H9 (cell line): ENCODE data around the gene TRIM28. TPM values are rescaled to one million over a fixed set of nuclear protein-coding genes. Genes with fewer than 3 reads are reported as not detected.
A peak's percentile ranks its signal among the peaks of the same experiment; 100 is the strongest.

Experiments used
- DNase-seq: peaks from one replicate; pipeline ENCODE4 v3.0.0-alpha.2; 2017
- H2AFZ ChIP-seq: one replicate; pipeline ENCODE4 v1.6.1; 2013; ENCODE audit warnings: mild to moderate bottlenecking, low read length, control low read depth, moderate library complexity
- H2AK5ac ChIP-seq: 2 replicates; pipeline ENCODE4 v1.6.1; 2013; ENCODE audit warnings: low read length, control low read depth, mixed read lengths; ENCODE audit not compliant: insufficient read length
- H2BK120ac ChIP-seq: one replicate; pipeline ENCODE4 v1.6.1; 2013; ENCODE audit warnings: low read depth, mild to moderate bottlenecking, low read length, control low read depth, inconsistent platforms; ENCODE audit not compliant: poor library complexity, severe bottlenecking
- H2BK12ac ChIP-seq: 2 replicates; pipeline ENCODE4 v1.6.1; 2013; ENCODE audit warnings: low read length, control low read depth, mixed read lengths, low read depth; ENCODE audit not compliant: insufficient read length
- H2BK15ac ChIP-seq: 2 replicates; pipeline ENCODE4 v1.6.1; 2013; ENCODE audit warnings: low read depth, low read length, control low read depth
- H2BK20ac ChIP-seq: one replicate; pipeline ENCODE4 v1.6.1; 2013; ENCODE audit warnings: low read depth, mild to moderate bottlenecking, low read length, control low read depth, inconsistent platforms; ENCODE audit not compliant: poor library complexity, severe bottlenecking
- H2BK5ac ChIP-seq: 2 replicates; pipeline ENCODE4 v1.6.1; 2013; ENCODE audit warnings: low read length, control low read depth, mixed read lengths; ENCODE audit not compliant: insufficient read length
- H3K14ac ChIP-seq: 2 replicates; pipeline ENCODE4 v1.6.1; 2013; ENCODE audit warnings: low read length, control low read depth; ENCODE audit not compliant: insufficient read depth
- H3K18ac ChIP-seq: 2 replicates; pipeline ENCODE4 v1.6.1; 2013; ENCODE audit warnings: low read depth, mild to moderate bottlenecking, mixed read lengths, low read length, control low read depth; ENCODE audit not compliant: insufficient read length
- H3K23ac ChIP-seq: 2 replicates; pipeline ENCODE4 v1.6.1; 2013; ENCODE audit warnings: low read length, control low read depth, mixed read lengths, low read depth; ENCODE audit not compliant: insufficient read length
- H3K23me2 ChIP-seq: 2 replicates; pipeline ENCODE4 v1.6.1; 2013; ENCODE audit warnings: low read depth, mild to moderate bottlenecking, mixed read lengths, low read length, control low read depth; ENCODE audit not compliant: insufficient read length, poor library complexity, severe bottlenecking
- H3K27ac ChIP-seq: 2 replicates; pipeline ENCODE4 v1.5.1; 2013; ENCODE audit warnings: low read length, control low read depth, mixed read lengths, low read depth; ENCODE audit not compliant: insufficient read length
- H3K27me3 ChIP-seq: 2 replicates; pipeline ENCODE4 v1.6.1; 2013; ENCODE audit warnings: low read length, control low read depth, inconsistent platforms; ENCODE audit not compliant: insufficient read depth
- H3K4ac ChIP-seq: 2 replicates; pipeline ENCODE4 v1.6.1; 2013; ENCODE audit warnings: low read depth, mild to moderate bottlenecking, control low read depth, inconsistent platforms, low read length, moderate library complexity
- H3K4me1 ChIP-seq: 2 replicates; pipeline ENCODE4 v1.6.1; 2013; ENCODE audit warnings: low read length, control low read depth, inconsistent platforms; ENCODE audit not compliant: insufficient read depth
- H3K4me2 ChIP-seq: 2 replicates; pipeline ENCODE4 v1.6.1; 2013; ENCODE audit warnings: low read length, control low read depth, mixed read lengths; ENCODE audit not compliant: insufficient read length, insufficient read depth
- H3K56ac ChIP-seq: 2 replicates; pipeline ENCODE4 v1.6.1; 2013; ENCODE audit warnings: low read depth, mild to moderate bottlenecking, mixed read lengths, low read length, control low read depth; ENCODE audit not compliant: insufficient read length
- H3K79me1 ChIP-seq: 2 replicates; pipeline ENCODE4 v1.6.1; 2013; ENCODE audit warnings: low read depth, mild to moderate bottlenecking, moderate library complexity, low read length, control low read depth, inconsistent platforms; ENCODE audit not compliant: insufficient read depth, poor library complexity, severe bottlenecking
- H3K79me2 ChIP-seq: 2 replicates; pipeline ENCODE4 v1.6.1; 2013; ENCODE audit warnings: low read length, control low read depth, inconsistent platforms; ENCODE audit not compliant: insufficient read depth
- H3K9ac ChIP-seq: 2 replicates; pipeline ENCODE4 v1.6.1; 2013; ENCODE audit warnings: low read length, control low read depth, mixed read lengths; ENCODE audit not compliant: insufficient read length; ENCODE audit errors: extremely low read depth
- H3K9me3 ChIP-seq: one replicate; pipeline ENCODE4 v1.6.1; 2013; ENCODE audit warnings: low read depth, low read length, inconsistent platforms; ENCODE audit not compliant: control insufficient read depth
- H3T11ph ChIP-seq: one replicate; pipeline ENCODE4 v1.6.1; 2013; ENCODE audit warnings: mild to moderate bottlenecking, low read length, control low read depth, inconsistent platforms
- H4K20me1 ChIP-seq: one replicate; pipeline ENCODE4 v1.6.1; 2013; ENCODE audit not compliant: control insufficient read depth, insufficient read length, insufficient read depth
- H4K5ac ChIP-seq: 2 replicates; pipeline ENCODE4 v1.6.1; 2013; ENCODE audit warnings: low read depth, mild to moderate bottlenecking, mixed read lengths, low read length, control low read depth; ENCODE audit not compliant: insufficient read length
- H4K8ac ChIP-seq: replicated peaks from 2 replicates; pipeline ENCODE4 v1.6.1; 2013; ENCODE audit warnings: low read length, control low read depth, mixed read lengths, low read depth; ENCODE audit not compliant: insufficient read length
- H4K91ac ChIP-seq: 2 replicates; pipeline ENCODE4 v1.6.1; 2013; ENCODE audit warnings: low read depth, mild to moderate bottlenecking, moderate library complexity, mixed read lengths, low read length, control low read depth; ENCODE audit not compliant: insufficient read length
- H3K27ac Mint-ChIP-seq, 3 experiments: 2 replicates in 2 of 3; 3 replicates in 1 of 3; pipeline ENCODE4 v1.8.0; 2020 to 2021; ENCODE audit warnings: mixed read lengths in 3 of 3, mild to moderate bottlenecking in 1 of 3, moderate library complexity in 1 of 3
- H3K27me3 Mint-ChIP-seq: 2 replicates; pipeline ENCODE4 v1.8.0; 2021; ENCODE audit warnings: low read depth, mild to moderate bottlenecking, moderate library complexity, mixed read lengths
- H3K36me3 Mint-ChIP-seq, 3 experiments: 2 replicates in 2 of 3; 3 replicates in 1 of 3; pipeline ENCODE4 v1.8.0; 2020 to 2021; ENCODE audit warnings: low read depth in 3 of 3, mixed read lengths in 3 of 3; ENCODE audit not compliant: insufficient read depth in 1 of 3
- H3K4me1 Mint-ChIP-seq, 2 experiments: 2 replicates each; pipeline ENCODE4 v1.8.0; 2020; ENCODE audit warnings: mixed read lengths in 2 of 2
- H3K4me3 Mint-ChIP-seq, 2 experiments: 2 replicates in 1 of 2; 3 replicates in 1 of 2; pipeline ENCODE4 v1.8.0; 2020 to 2021; ENCODE audit warnings: mild to moderate bottlenecking in 2 of 2, mixed read lengths in 2 of 2, moderate library complexity in 1 of 2
- H3K9me3 Mint-ChIP-seq, 2 experiments: 2 replicates in 1 of 2; 3 replicates in 1 of 2; pipeline ENCODE4 v1.8.0; 2020; ENCODE audit warnings: mild to moderate bottlenecking in 2 of 2, mixed read lengths in 2 of 2, moderate library complexity in 1 of 2
- WGBS: extraction: QIAGEN DNeasy Blood & Tissue Kit; methylation state at CpG from one replicate; pipeline ENCODE4 v1.1.7; 2013; ENCODE audit warnings: missing lambda C conversion rate, low lambda C conversion rate, mixed read lengths; ENCODE audit not compliant: insufficient read length; ENCODE audit errors: extremely low coverage; 5-methylcytosine and 5-hydroxymethylcytosine counted together
- total RNA-seq: library from RNA; stranded (reverse); gene quantifications from 2 replicates; pipeline ENCODE4 v1.2.1, GENCODE V29; 2021
- TF ChIP-seq, protein P1 (sequence below): fragments of 200-600 bp; sonication (generic); conservative IDR thresholded peaks from 3 replicates; pipeline ENCODE4 v1.8.0; 2021; ENCODE audit warnings: antibody characterized with exemption, mild to moderate bottlenecking

The TRIM28 gene
- total RNA-seq, 1 experiment from 2014 or later = 1,084 TPM

DNA sequence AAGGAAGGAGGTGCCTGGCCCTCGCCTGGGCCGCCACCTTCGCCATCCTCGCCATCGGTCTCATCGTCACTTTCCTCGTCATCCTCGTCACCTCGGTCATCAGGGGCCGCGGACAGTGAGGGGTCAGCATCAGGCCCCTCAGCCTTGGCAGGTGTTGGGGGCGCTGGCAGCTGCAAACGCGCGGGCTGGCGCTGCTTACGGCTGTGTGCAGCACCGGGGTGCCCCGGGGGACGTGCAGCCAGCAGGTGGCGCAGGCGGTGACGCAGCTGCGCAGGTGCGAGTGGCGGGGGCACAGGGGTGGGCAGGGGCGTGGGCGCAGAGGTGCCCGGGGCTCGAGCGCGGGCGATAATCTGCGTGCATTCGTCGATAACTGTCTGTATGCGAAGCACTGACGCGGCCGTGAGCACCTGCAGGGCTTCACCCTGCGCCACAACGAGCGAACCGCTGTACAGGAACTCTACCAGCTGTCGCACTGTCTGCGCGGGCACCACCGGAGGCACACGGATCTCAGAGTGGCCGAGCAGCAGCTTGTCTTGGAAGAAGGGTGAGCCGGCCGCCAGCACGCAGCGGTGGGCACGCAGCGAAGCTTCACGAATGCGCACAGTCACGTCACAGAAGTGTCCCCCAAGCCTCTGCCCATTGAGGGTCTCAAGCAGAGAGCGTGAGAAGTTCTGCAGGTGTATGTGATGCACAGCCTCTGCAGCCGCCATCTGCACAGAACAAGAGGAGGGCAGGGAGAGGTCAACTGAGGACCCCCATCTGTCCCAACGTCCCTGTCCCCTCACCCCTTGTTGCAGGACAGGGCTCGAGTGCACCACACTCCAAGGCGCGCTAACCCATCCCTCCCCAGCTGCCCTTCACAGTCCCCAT is 26.7 kb upstream of the TRIM28 start:
- peak; percentile 26 for DNase-seq

More for the DNA sequence above, 26.7 kb upstream of the TRIM28 start:
- peak overlapping the region in 1 of 2 experiments; percentile 40; a peak in 1 of 5 replicates for H3K4me3 Mint-ChIP-seq
- H3K56ac ChIP-seq = no peak overlapping the region
- peaks cover 2% of the 10 kb centered on the region; the same call in 1 of the 2 replicates for H3K79me2 ChIP-seq
- no peak overlapping the region for H3K27ac ChIP-seq
- H4K5ac ChIP-seq = no peak overlapping the region
- no peak overlapping the region for H3K18ac ChIP-seq
- H2AFZ ChIP-seq = no peak overlapping the region
- no peaks in the 10 kb centered on the region; the same call in 1 of the 2 replicates for H3K4me1 ChIP-seq
- no peaks in the 10 kb centered on the region for H3K9me3 ChIP-seq
- H3K9ac ChIP-seq = no peak overlapping the region
- peaks cover 41 to 42% of the 10 kb centered on the region in 2 experiments for H3K4me1 Mint-ChIP-seq
- no peak overlapping the region for H4K8ac ChIP-seq
- H4K20me1 ChIP-seq = no peaks in the 10 kb centered on the region
- H3K4me2 ChIP-seq = no peak overlapping the region
- H2AK5ac ChIP-seq = no peak overlapping the region
- no peak overlapping the region for H3K27ac Mint-ChIP-seq
- H3K36me3 Mint-ChIP-seq = peaks cover 9 to 19% (median 13%) of the 10 kb centered on the region in 3 experiments
- no peak overlapping the region for H2BK120ac ChIP-seq
- peaks cover 23% of the 10 kb centered on the region for H3K23me2 ChIP-seq
- no peak overlapping the region for H2BK20ac ChIP-seq
- no peak overlapping the region for H4K91ac ChIP-seq
- no peak overlapping the region for H3K14ac ChIP-seq
- H3T11ph ChIP-seq = no peak overlapping the region
- no peak overlapping the region for H3K23ac ChIP-seq
- H2BK12ac ChIP-seq = no peak overlapping the region
- peaks cover 0 to 3% of the 10 kb centered on the region in 2 experiments; a peak in 1 of 5 replicates for H3K9me3 Mint-ChIP-seq
- H3K79me1 ChIP-seq = no peaks in the 10 kb centered on the region
- H3K4ac ChIP-seq = no peak overlapping the region
- no CpG with 5 or more reads among the region's 65 CpGs for WGBS
- TF ChIP-seq, protein P1, sequence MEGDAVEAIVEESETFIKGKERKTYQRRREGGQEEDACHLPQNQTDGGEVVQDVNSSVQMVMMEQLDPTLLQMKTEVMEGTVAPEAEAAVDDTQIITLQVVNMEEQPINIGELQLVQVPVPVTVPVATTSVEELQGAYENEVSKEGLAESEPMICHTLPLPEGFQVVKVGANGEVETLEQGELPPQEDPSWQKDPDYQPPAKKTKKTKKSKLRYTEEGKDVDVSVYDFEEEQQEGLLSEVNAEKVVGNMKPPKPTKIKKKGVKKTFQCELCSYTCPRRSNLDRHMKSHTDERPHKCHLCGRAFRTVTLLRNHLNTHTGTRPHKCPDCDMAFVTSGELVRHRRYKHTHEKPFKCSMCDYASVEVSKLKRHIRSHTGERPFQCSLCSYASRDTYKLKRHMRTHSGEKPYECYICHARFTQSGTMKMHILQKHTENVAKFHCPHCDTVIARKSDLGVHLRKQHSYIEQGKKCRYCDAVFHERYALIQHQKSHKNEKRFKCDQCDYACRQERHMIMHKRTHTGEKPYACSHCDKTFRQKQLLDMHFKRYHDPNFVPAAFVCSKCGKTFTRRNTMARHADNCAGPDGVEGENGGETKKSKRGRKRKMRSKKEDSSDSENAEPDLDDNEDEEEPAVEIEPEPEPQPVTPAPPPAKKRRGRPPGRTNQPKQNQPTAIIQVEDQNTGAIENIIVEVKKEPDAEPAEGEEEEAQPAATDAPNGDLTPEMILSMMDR = peak; percentile 37; the same call in 2 of the 3 replicates
- no peak overlapping the region for H2BK5ac ChIP-seq
- peaks cover under 1% of the 10 kb centered on the region; the same call in 1 of the 2 replicates for H3K27me3 Mint-ChIP-seq
- H3K27me3 ChIP-seq = no peaks in the 10 kb centered on the region
- no peak overlapping the region for H2BK15ac ChIP-seq
